WERI-Rb-1 (cell line): ENCODE data around the gene CREG2.

Experiments
- DNase-seq: peaks from one replicate; pipeline ENCODE4 v3.0.0-alpha.2; 2020
- H3K27ac ChIP-seq: fragments of 250-450 bp; sonication (Bioruptor Pico); 2 replicates; pipeline ENCODE4 v1.5.1; 2020; ENCODE audit warnings: mild to moderate bottlenecking, moderate library complexity
- H3K27me3 ChIP-seq: fragments of 250-450 bp; sonication (Bioruptor Pico); 2 replicates; pipeline ENCODE4 v1.5.1; 2021; ENCODE audit warnings: mild to moderate bottlenecking, low read depth, moderate library complexity; ENCODE audit not compliant: insufficient read depth, severe bottlenecking
- H3K36me3 ChIP-seq: fragments of 250-450 bp; sonication (Bioruptor Pico); 2 replicates; pipeline ENCODE4 v1.5.1; 2020; ENCODE audit warnings: mild to moderate bottlenecking, moderate library complexity
- H3K4me3 ChIP-seq: 2 replicates; pipeline ENCODE4 v1.5.1; 2011; ENCODE audit warnings: low read depth, mild to moderate bottlenecking, control low read depth, low read length
- H3K9me3 ChIP-seq: fragments of 250-450 bp; sonication (Bioruptor Pico); 2 replicates; pipeline ENCODE4 v1.5.1; 2021; ENCODE audit warnings: mild to moderate bottlenecking, moderate library complexity; ENCODE audit not compliant: severe bottlenecking
- CTCF ChIP-seq: IDR thresholded peaks from 2 replicates; pipeline ENCODE4 v1.5.1; 2011; ENCODE audit warnings: low read depth, mild to moderate bottlenecking, control low read depth, inconsistent platforms, low read length

CREG2 gene

GRCh38 chr2:101399021-101399799, 11.9 kb upstream of the CREG2 start:
- Histone ChIP-seq H3K27ac (no peak overlapping the region), H3K36me3 (no peaks in the 10 kb centered on the region), H3K9me3 (no peaks in the 10 kb centered on the region), H3K4me3 (no peak overlapping the region), H3K27me3 (no peaks in the 10 kb centered on the region)
- DNase-seq, result no peak
- TF ChIP-seq CTCF, result no peak

GRCh38 chr2:101398116-101398821, 11.0 kb upstream of the CREG2 start:
- Histone ChIP-seq H3K36me3 (no peaks in the 10 kb centered on the region), H3K4me3 (no peak overlapping the region), H3K9me3 (no peaks in the 10 kb centered on the region), H3K27ac (no peak overlapping the region), H3K27me3 (no peaks in the 10 kb centered on the region)
- DNase-seq, result no peak
- no peak for TF ChIP-seq CTCF

GRCh38 chr2:101396316-101396717, 9.0 kb upstream of the CREG2 start:
- H3K4me3 ChIP-seq, result no peak overlapping the region
- H3K36me3 ChIP-seq, result no peaks in the 10 kb centered on the region
- H3K27ac ChIP-seq, result no peak overlapping the region
- H3K27me3 ChIP-seq, result no peaks in the 10 kb centered on the region
- no peak for DNase-seq
- peaks cover 2% of the 10 kb centered on the region for H3K9me3 ChIP-seq
- no peak for TF ChIP-seq CTCF

GRCh38 chr2:101395545-101396315, 8.4 kb upstream of the CREG2 start:
- H3K36me3 ChIP-seq, result no peaks in the 10 kb centered on the region
- DNase-seq, result no peak
- H3K9me3 ChIP-seq, result peaks cover 2% of the 10 kb centered on the region
- no peak overlapping the region for H3K4me3 ChIP-seq
- H3K27ac ChIP-seq, result no peak overlapping the region
- no peak for TF ChIP-seq CTCF
- H3K27me3 ChIP-seq, result no peaks in the 10 kb centered on the region

- no peak for TF ChIP-seq CTCF
- no peak overlapping the region for H3K4me3 ChIP-seq
- H3K36me3 ChIP-seq, result no peaks in the 10 kb centered on the region
- H3K27ac ChIP-seq, result no peak overlapping the region
- no peak for DNase-seq
- no peaks in the 10 kb centered on the region for H3K27me3 ChIP-seq
- H3K9me3 ChIP-seq, result peaks cover 2% of the 10 kb centered on the region
Measured at GRCh38 chr2:101388232-101388631, 929 bp upstream of the CREG2 start.
